ENCODE measurements around the gene PPARA.
"Not testable (repeated sequence)": the region's sequence is repeated elsewhere in the genome, so short reads cannot be mapped to it uniquely, and the experiment has no call there.

Gene PPARA

GRCh38 chr22:46241396-46242007, 91.2 kb downstream of the PPARA start:
- no peak for DNase-seq (ENCODE audit: low read depth, low spot score)

- no peak for DNase-seq (ENCODE audit: low read depth, low spot score)
These were observed 91.8 kb downstream of the PPARA start for GRCh38 chr22:46242076-46242475.

GRCh38 chr22:46244771-46245170, 94.4 kb downstream of the PPARA start:
- no peak for DNase-seq (ENCODE audit: low read depth, low spot score)

GRCh38 chr22:46245511-46245910, 95.2 kb downstream of the PPARA start:
- DNase-seq (ENCODE audit: low read depth, low spot score): no peak

- no peak for DNase-seq (ENCODE audit: low read depth, low spot score)
These were observed 95.9 kb downstream of the PPARA start for GRCh38 chr22:46246178-46246577.

GRCh38 chr22:46247443-46247975, 97.2 kb downstream of the PPARA start:
- no peak for DNase-seq (ENCODE audit: low read depth, low spot score)

GRCh38 chr22:46250035-46250782, 99.9 kb downstream of the PPARA start, which contains the start of gene CDPF1:
TSS of gene CDPF1 (minus strand) at chr22:46250293. CDS start at chr22:46248284, 2,009 bp downstream.
- DNase-seq (ENCODE audit: low read depth, low spot score): peak; percentile 85

- DNase-seq (ENCODE audit: low read depth, low spot score): no peak
These were observed 100.4 kb downstream of the PPARA start for GRCh38 chr22:46250783-46251125.

- no peak for DNase-seq (ENCODE audit: low read depth, low spot score)
These were observed 100.9 kb downstream of the PPARA start for GRCh38 chr22:46251266-46251665.

- DNase-seq (ENCODE audit: low read depth, low spot score): no peak
These were observed 101.6 kb downstream of the PPARA start for GRCh38 chr22:46251816-46252380.

- DNase-seq (ENCODE audit: low read depth, low spot score): peak; percentile 52
These were observed 106.1 kb downstream of the PPARA start for GRCh38 chr22:46256358-46256958.

GRCh38 chr22:46259374-46259773, 109.0 kb downstream of the PPARA start:
- no peak for DNase-seq (ENCODE audit: low read depth, low spot score)

- DNase-seq (ENCODE audit: low read depth, low spot score): no peak
These were observed 109.7 kb downstream of the PPARA start for GRCh38 chr22:46260038-46260437.

- peak; percentile 71 for DNase-seq (ENCODE audit: low read depth, low spot score)
These were observed 112.3 kb downstream of the PPARA start for GRCh38 chr22:46262449-46263215.

GRCh38 chr22:46263216-46263590, 112.9 kb downstream of the PPARA start, which contains the start of gene PKDREJ:
TSS of gene PKDREJ (minus strand) at chr22:46263343. CDS start at chr22:46263322, 21 bp downstream.
- no peak for DNase-seq (ENCODE audit: low read depth, low spot score)

GRCh38 chr22:46264520-46264919, 114.2 kb downstream of the PPARA start:
- not testable (repeated sequence) for DNase-seq (ENCODE audit: low read depth, low spot score)

- not testable (repeated sequence) for DNase-seq (ENCODE audit: low read depth, low spot score)
These were observed 115.3 kb downstream of the PPARA start for GRCh38 chr22:46265627-46266026.

GRCh38 chr22:46267431-46268279, 117.3 kb downstream of the PPARA start, which contains the start of gene TTC38:
TSS of gene TTC38 (plus strand) at chr22:46268008. CDS start at chr22:46268040, 32 bp downstream.
- DNase-seq (ENCODE audit: low read depth, low spot score): peak; percentile 65

- no peak for DNase-seq (ENCODE audit: low read depth, low spot score)
These were observed 119.2 kb downstream of the PPARA start for GRCh38 chr22:46269564-46269963.

- no peak for DNase-seq (ENCODE audit: low read depth, low spot score)
These were observed 121.9 kb downstream of the PPARA start for GRCh38 chr22:46272196-46272595.
